Hepatocyte (in vitro differentiated cells): ENCODE measurements around the gene CBR3. TPM values are rescaled to one million over a fixed set of nuclear protein-coding genes. Genes with fewer than 3 reads are reported as not detected.

Experiments used
- DNase-seq: peaks from one replicate; pipeline ENCODE4 v3.0.0-alpha.2; 2016; ENCODE audit warnings: low spot score
- H2AFZ ChIP-seq: fragments of 200-600 bp; sonication (generic); 2 replicates; pipeline ENCODE4 v1.6.0; 2016; ENCODE audit warnings: antibody characterized with exemption, mild to moderate bottlenecking
- H3K27ac ChIP-seq: fragments of 200-600 bp; sonication (generic); 2 replicates; pipeline ENCODE4 v1.5.1; 2016; ENCODE audit warnings: mild to moderate bottlenecking
- H3K27me3 ChIP-seq: fragments of 200-600 bp; sonication (generic); 2 replicates; pipeline ENCODE4 v1.6.1; 2016
- H3K36me3 ChIP-seq: fragments of 200-600 bp; sonication (generic); replicated peaks from 2 replicates; pipeline ENCODE4 v1.5.1; 2016; ENCODE audit warnings: low read depth; ENCODE audit not compliant: insufficient read depth
- H3K4me1 ChIP-seq: fragments of 200-600 bp; sonication (generic); 2 replicates; pipeline ENCODE4 v1.5.1; 2016; ENCODE audit warnings: mild to moderate bottlenecking, moderate library complexity; ENCODE audit not compliant: insufficient read depth
- H3K4me2 ChIP-seq: fragments of 200-600 bp; sonication (generic); 2 replicates; pipeline ENCODE4 v1.6.0; 2016
- H3K4me3 ChIP-seq: fragments of 200-600 bp; sonication (generic); 2 replicates; pipeline ENCODE4 v1.5.1; 2016; ENCODE audit warnings: mild to moderate bottlenecking
- H3K79me2 ChIP-seq: fragments of 200-600 bp; sonication (generic); 2 replicates; pipeline ENCODE4 v1.6.0; 2017; ENCODE audit warnings: mild to moderate bottlenecking
- H3K9me2 ChIP-seq: fragments of 200-600 bp; sonication (generic); replicated peaks from 2 replicates; pipeline ENCODE4 v1.6.0; 2017; ENCODE audit warnings: mild to moderate bottlenecking; ENCODE audit not compliant: insufficient read depth
- H3K9me3 ChIP-seq: fragments of 200-600 bp; sonication (generic); 2 replicates; pipeline ENCODE4 v1.5.1; 2016; ENCODE audit warnings: low read depth, mild to moderate bottlenecking
- H4K20me1 ChIP-seq: fragments of 200-600 bp; sonication (generic); 2 replicates; pipeline ENCODE4 v1.6.0; 2016; ENCODE audit warnings: mild to moderate bottlenecking; ENCODE audit not compliant: insufficient read depth, poor library complexity, severe bottlenecking
- CTCF ChIP-seq: fragments of 200-600 bp; sonication (generic); IDR thresholded peaks from 2 replicates; pipeline ENCODE4 v1.5.1; 2016; ENCODE audit warnings: antibody characterized with exemption, mild to moderate bottlenecking; ENCODE audit not compliant: poor library complexity
- EZH2 ChIP-seq: fragments of 200-600 bp; sonication (generic); IDR thresholded peaks from 2 replicates; pipeline ENCODE4 v1.6.1; 2016; ENCODE audit warnings: antibody characterized with exemption, mild to moderate bottlenecking, borderline replicate concordance
- EZH2phosphoT487 ChIP-seq: fragments of 200-600 bp; sonication (generic); IDR thresholded peaks from one replicate; pipeline ENCODE4 v1.6.1; 2018; ENCODE audit warnings: antibody characterized with exemption, mild to moderate bottlenecking, low read depth, moderate library complexity; ENCODE audit not compliant: unreplicated experiment, severe bottlenecking
- WGBS: methylation state at CpG from one replicate; pipeline ENCODE4 v1.1.6; 2016; ENCODE audit warnings: low lambda C conversion rate; ENCODE audit errors: missing lambda C conversion rate; 5-methylcytosine and 5-hydroxymethylcytosine counted together
- polyA plus RNA-seq: library from polyadenylated mRNA; unstranded; fragments of >200 nt; fragmentation: Nextera tagmentation; extraction: Ambion mirVana; gene quantifications from 2 replicates; pipeline ENCODE4 v1.2.1, GENCODE V29; 2016
- total RNA-seq: library from RNA; depleted of rRNA; stranded (reverse); fragments of >200 nt; gene quantifications from 2 replicates; pipeline ENCODE4 v1.2.3, GENCODE V29; 2014

CBR3 gene
- total and polyA plus RNA-seq, 2 experiments from 2014 or later: 0.22 to 1.7 TPM

- Histone ChIP-seq H2AFZ (peak overlapping the region; percentile 10), H3K4me3 (no peak overlapping the region), H3K36me3 (no peaks in the 10 kb centered on the region), H3K9me3 (no peaks in the 10 kb centered on the region), H4K20me1 (no peaks in the 10 kb centered on the region), H3K79me2 (no peaks in the 10 kb centered on the region), H3K4me1 (peaks cover 4% of the 10 kb centered on the region), H3K4me2 (peak overlapping the region; percentile 58), H3K27ac (peak overlapping the region; percentile 70), H3K27me3 (no peaks in the 10 kb centered on the region), H3K9me2 (no peaks in the 10 kb centered on the region)
- DNase-seq: peak; percentile 40
- 47% methylated on average over 8 of the region's 8 CpGs for WGBS
- TF ChIP-seq CTCF (no peak), EZH2 (no peak), EZH2phosphoT487 (no peak)
Measured at GRCh38 chr21:36188081-36188681, 53.3 kb downstream of the CBR3 start.

- DNase-seq: no peak
- no peak for TF ChIP-seq EZH2
- TF ChIP-seq EZH2phosphoT487: no peak
- TF ChIP-seq CTCF: no peak
- H2AFZ ChIP-seq: no peak overlapping the region
- no peak overlapping the region for H3K4me3 ChIP-seq
- H3K4me2 ChIP-seq: no peak overlapping the region
- peaks cover 4% of the 10 kb centered on the region for H3K4me1 ChIP-seq
- no peaks in the 10 kb centered on the region for H3K9me3 ChIP-seq
- peak overlapping the region; percentile 70 for H3K27ac ChIP-seq
- no peaks in the 10 kb centered on the region for H3K9me2 ChIP-seq
- H3K79me2 ChIP-seq: no peaks in the 10 kb centered on the region
- 59% methylated on average over 2 of the region's 2 CpGs for WGBS
- H3K27me3 ChIP-seq: no peaks in the 10 kb centered on the region
- H3K36me3 ChIP-seq: no peaks in the 10 kb centered on the region
- no peaks in the 10 kb centered on the region for H4K20me1 ChIP-seq
Measured at GRCh38 chr21:36188937-36189336, 54.1 kb downstream of the CBR3 start.

- Histone ChIP-seq H4K20me1 (no peaks in the 10 kb centered on the region), H3K9me2 (no peaks in the 10 kb centered on the region), H3K4me2 (no peak overlapping the region), H3K27me3 (no peaks in the 10 kb centered on the region), H2AFZ (no peak overlapping the region), H3K4me3 (no peak overlapping the region), H3K9me3 (no peaks in the 10 kb centered on the region), H3K79me2 (peaks cover 5% of the 10 kb centered on the region), H3K27ac (no peak overlapping the region), H3K36me3 (no peaks in the 10 kb centered on the region), H3K4me1 (peaks cover 4% of the 10 kb centered on the region)
- no peak for DNase-seq
- no peak for TF ChIP-seq CTCF
- TF ChIP-seq EZH2phosphoT487: no peak
- no peak for TF ChIP-seq EZH2
- WGBS: 91% methylated on average over 4 of the region's 4 CpGs
Measured at GRCh38 chr21:36190736-36191135, 55.9 kb downstream of the CBR3 start.

- Histone ChIP-seq H3K4me1 (peaks cover 4% of the 10 kb centered on the region), H3K4me2 (no peak overlapping the region), H3K9me3 (no peaks in the 10 kb centered on the region), H3K27ac (no peak overlapping the region), H3K36me3 (no peaks in the 10 kb centered on the region), H3K79me2 (peaks cover 8% of the 10 kb centered on the region), H3K9me2 (no peaks in the 10 kb centered on the region), H2AFZ (no peak overlapping the region), H4K20me1 (no peaks in the 10 kb centered on the region), H3K27me3 (no peaks in the 10 kb centered on the region), H3K4me3 (no peak overlapping the region)
- 61% methylated on average over 7 of the region's 7 CpGs for WGBS
- TF ChIP-seq EZH2: no peak
- TF ChIP-seq CTCF: no peak
- TF ChIP-seq EZH2phosphoT487: no peak
- DNase-seq: no peak
Measured at GRCh38 chr21:36193200-36193599, 58.3 kb downstream of the CBR3 start.
